GM19043 (cell line): ENCODE data around the gene DNAJB12.
"Not testable (repeated sequence)": the region's sequence is repeated elsewhere in the genome, so short reads cannot be mapped to it uniquely, and the experiment has no call there.

Experiments used
- ATAC-seq: cut with Tn5 transposase; IDR thresholded peaks from one replicate; pipeline ENCODE4 v1.9.1; 2021; ENCODE audit warnings: low read depth; ENCODE audit not compliant: unreplicated experiment

Gene DNAJB12

DNA sequence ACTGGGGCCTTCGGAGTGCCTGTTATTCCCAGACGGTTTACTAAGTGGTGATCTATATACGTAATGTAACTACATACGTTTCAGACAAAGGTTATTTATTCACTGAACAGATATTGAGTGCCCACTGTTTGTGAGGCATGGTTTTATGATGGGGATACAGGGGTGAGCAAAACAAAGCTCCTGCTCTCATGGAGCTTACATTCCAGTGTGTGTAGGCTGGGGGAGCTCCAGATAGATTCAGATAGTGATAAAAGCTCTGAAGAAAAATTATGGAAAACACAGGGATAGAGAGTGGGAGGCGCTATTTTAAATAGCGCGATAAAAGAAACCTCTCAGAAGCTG, 466 bp upstream of the DNAJB12 start:
- ATAC-seq = peak; percentile 18

DNA sequence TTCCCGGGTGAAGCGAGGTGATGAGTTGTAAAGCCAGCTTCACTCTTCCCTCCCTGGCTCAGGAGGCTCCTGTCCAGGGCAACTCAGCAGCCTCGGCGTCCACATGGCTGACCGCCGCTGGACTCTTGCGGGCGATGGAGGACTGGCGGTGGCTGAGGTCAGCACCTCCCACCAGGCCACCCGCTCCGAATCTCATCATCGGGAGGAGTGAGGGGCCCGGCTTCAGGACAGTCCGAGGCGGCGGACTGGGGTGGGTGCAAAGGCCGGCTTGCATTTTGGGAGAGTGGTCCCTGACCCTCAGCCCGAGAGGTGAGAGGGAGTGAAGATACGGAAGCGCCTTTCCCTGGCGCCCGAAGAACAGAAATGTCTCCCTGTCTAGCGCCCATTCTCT, 759 bp downstream of the DNAJB12 start:
- ATAC-seq = no peak

DNA sequence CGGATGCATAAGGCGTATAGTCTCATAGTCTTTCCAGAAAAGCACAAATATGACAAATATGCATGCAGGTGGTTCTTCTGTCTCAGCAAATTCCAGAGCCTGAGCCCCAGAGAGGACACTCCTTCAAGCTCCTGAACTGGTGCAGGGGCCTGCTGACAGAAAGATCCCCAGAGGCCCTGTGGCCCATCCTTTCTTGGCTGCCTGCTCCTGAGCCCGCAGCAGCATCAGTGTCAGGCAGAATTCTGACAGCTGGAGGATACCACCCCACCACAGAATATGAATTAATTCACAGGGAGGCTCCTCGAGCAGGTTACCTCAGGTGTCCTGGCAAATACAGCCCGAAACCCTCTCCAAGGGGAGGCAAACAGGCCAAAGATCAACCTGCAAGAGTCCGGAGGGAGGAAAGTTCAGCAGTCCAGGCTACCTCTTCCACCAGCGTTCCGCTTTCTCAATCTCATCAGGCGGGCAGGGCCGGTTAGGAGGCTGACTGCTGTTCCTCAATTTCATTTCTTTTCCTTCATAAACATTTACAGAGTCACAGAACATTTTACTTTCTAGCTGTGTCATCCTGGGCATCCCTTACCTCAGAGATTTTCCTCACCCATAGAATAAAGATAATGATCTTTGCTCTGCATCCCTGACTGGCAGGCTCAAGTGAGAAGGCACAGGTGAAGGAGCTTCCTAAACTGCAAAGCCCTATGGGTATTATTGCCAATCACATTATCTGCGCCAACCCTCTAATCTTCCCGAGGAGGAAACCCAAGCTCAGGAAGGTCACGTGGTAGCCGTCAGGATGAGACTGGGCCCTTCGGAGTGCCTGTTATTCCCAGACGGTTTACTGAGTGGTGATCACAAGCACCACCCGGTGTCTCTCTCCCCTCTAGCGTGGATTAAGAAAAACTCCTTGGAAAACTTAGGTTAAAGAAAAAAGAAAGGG, 1.4 kb downstream of the DNAJB12 start:
- no peak for ATAC-seq

DNA sequence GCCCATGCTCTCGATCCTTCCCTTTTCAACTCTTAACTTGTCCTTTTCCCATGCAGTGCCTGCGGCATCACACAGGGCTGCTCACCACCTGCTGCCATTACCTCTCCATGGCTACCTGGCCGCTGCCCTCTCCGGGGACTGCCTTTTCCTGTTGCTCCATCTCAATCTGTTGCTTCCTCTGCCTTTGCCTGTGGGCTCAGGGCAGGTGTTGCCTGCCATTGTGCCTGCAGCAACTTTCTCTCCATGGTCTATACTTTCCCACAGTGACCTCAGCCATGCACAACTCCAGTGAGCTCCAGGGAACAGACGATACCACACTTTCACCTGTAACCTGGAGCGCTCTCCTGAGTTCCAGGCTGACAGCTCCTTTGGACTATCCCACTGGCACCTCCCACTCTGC, 3.2 kb downstream of the DNAJB12 start:
- ATAC-seq = no peak

DNA sequence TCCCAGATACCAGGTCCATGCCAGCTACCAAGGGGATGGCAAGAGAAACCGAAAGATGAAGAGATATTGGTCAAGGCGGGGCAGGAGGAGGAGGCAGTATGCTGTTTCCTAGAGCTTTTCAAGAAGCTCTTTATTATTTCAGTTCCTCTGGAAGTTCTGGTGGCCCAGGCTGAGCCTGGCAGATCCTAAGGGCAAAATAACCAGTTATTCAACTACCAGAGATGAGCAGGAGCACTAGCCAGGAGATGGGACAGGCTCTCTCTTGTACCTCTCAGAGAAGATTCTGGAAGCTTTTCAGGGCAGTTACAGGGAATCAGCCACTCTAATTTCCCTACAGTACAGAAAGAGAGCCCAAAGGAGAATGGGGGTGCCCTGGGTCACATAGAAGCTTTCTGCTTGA, 5.3 kb downstream of the DNAJB12 start:
- no peak for ATAC-seq

DNA sequence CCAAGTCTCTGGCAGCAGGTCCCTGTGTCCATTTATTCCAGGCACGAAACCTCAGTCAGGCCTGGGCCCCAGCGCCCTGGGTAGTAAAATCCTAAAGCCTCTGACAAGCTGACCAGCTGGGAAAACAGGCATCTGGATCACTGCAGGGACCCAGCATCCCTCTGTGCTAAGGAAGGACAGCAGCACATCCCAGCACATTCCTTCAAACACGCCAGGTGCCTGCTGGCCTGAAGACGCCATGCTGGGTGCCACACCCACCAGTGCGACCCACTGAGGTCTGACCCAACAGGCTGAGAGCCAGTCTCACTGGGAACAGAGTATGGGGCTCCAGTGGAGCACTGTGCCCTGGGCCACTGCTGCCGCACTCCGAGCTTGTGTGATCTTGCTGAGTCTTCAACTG, 6.4 kb downstream of the DNAJB12 start:
- no peak for ATAC-seq

DNA sequence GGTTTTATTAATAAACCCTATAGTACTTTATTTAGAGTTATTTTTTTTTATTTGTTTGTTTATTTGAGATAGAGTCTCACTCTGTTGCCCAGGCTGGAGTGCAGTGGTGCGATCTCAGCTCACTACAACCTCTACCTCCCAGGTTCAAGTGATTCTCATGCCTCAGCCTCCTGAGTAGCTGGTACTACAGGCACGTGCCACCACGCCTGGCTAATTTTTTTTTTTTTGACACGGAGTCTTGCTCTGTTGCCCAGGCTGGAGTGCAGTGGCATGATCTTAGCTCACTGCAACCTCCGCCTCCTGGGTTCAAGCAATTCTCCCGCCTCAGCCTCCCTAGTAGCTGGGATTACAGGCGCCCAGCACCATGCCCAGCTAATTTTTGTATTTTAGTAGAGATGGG, 8.6 kb downstream of the DNAJB12 start:
- not testable (repeated sequence) for ATAC-seq

DNA sequence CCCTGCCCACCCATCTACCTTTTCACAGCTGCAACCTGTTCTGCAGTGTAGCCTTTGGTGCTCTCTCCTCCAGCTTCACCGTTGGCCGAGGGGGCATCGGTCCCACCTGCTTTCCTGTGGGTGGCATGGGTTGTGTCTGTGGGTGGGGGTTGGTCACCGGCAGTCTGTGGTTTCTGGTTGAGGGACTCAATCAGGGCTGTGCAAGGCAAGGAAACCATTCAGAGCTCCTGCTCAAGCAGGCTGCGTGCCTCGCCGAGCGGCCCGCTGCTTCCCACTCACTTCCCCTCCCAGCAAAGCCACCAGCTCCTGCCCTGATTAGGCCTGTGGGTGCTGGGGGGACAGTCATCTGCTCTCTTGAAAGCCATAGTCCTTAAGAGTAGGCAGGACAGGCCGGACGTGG, 9.8 kb downstream of the DNAJB12 start:
- ATAC-seq = no peak

DNA sequence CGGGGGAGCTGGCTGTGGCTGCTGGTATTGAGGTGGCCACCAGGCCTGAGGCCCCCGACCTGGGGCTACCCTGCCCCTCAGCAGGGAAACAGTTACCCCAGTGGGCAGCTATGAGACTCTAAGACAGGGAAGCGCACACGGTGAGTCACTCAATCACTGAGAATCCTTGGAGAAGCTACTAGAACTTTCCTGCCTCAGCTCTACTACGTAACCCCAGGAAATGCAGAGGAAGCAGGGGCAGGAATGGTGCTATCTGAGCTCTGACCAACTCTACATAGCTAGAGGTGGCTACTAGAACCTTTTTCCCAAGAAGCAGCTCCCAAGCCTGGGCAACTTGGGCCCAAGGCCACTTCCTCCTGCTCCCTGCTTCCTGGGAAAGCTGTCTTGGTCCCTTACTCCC, 11.8 kb downstream of the DNAJB12 start:
- ATAC-seq = no peak

DNA sequence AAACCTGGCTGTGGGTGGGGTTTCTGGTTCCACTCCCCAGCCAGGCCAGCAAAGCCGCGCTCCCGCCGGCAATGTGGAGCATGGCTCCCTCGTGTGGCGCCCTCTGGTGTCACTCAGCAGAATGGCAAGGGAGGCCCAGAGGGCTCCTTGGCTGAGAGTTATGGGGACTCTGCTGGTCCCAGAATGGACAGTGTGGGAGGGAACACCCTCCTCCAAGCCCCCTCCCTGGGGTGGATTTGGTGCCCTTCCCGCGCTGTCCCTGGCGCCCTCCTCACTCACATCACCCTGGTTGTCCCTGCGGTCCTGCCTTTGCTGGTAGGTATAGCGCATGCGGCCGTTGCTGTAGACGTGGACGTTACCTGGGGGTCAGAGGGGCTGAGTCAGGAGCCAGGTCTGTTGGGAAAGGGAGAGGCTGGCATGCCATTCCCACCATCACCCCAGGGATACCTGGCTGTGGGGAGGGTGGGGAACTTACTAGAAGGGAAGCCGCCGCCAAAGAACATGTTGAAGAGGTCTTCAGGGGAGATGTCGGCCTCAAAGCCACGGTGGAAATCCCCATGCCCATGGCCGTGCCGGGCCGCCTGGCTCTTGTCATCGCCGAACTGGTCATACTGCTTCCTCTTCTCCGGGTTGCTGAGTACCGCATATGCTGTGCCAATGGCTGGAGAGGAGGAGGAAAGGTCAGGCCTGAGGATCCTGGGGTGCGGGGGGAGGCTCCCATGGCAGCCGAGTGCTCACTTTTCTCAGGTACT, 14.0 kb downstream of the DNAJB12 start:
- no peak for ATAC-seq

DNA sequence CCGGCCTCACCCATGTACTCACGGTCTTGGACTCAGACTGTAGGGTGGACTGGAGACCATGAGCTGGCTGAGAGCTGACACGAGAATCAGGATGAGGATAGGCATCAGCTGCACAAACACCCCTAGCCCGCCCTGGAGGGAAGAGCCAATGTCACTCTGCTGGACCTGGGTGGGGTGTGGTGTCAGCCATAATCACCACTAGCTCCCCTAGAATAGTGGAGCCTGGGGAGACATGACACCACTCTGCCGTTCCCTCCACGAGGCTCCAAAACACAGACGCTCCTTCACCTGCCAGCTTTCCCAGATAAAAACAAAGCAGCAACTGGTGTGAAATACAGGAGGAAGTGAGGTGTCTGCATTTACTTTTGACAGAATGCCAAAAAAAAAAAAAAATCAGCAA, 16.5 kb downstream of the DNAJB12 start:
- ATAC-seq = no peak

DNA sequence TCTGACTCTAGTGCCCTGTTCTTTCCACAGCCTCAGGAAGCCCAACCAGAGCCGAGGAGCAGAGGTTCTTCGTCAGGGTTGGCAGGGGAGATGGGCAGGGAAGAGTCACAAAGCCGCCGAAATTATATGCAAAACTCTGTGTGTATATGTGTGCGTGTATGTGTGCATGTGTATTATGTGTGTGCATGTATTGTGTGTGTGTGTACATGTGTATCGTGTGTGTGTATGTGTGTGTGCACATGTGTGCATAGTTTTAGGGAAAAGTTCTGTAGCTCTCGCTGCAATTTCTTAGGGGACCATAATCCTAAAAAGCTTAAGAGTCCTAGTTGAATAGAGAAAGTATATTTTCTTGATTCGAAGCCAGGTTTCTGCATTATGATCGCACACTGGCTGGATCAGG, 17.0 kb downstream of the DNAJB12 start:
- ATAC-seq = no peak

DNA sequence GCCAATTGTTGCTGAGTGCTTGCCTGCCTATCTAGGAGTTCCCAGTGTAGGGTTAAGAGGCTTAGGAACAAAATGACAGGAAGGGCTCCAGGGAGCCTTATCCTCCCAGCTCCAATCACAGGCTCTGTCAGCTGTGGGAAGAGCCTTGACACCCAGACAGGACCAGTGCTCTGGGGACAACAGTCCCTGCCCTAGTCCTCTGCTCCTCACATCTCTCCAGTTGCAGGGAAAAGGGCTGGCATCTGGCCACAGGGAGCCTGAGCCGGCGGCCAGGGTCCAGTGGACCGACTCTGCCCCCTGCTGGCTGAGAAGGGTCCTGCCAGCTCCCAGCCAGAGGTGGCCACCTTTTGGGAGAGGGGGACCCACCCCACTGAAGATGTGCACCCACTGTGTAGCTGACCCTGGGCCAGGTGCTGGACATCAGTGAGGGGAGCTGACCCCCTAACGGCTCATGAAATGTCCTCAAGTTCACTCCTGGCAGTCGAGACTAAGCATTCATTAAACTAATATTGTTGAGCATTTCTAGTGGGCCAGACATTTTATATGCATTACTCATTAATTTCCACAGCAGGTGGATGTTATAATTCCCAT, 17.6 kb downstream of the DNAJB12 start:
- ATAC-seq = no peak

DNA sequence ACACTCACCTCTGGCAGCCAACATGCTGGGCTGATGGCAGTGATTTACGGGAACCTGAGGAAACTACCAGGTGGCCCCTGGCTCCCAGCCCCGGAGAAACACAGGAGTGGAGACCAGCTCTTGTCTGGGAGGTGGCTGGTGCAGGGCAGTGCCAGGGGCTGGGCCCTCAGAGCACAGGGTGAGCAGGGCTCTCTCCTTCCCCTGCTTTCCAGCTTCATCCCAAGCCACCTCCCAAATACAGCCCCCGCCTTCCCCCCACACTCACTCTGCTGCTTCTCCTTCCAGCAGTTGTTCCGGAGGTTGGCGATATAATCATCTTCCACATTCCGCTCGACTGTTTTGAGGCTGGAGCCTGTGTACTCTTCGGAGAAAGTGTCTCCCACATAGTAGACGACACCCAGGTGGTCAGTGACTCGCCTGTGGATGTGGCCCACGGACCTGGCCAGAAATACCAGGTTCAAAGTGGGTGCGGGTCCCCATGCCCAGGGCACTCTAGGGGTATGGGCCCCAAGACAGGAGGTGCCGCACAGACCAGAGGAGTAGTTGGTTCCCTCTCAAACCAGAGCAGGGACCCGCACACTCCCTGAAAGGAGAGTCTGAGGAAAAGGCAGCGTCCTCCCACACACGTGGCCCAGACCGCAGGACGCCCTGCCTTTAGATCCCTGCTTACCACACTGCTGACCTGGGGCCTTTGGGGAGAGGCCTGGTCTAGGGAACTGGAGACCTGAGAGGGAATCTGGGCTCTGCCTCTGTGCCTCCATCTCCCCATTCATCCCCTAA, 18.3 kb downstream of the DNAJB12 start:
- no peak for ATAC-seq

DNA sequence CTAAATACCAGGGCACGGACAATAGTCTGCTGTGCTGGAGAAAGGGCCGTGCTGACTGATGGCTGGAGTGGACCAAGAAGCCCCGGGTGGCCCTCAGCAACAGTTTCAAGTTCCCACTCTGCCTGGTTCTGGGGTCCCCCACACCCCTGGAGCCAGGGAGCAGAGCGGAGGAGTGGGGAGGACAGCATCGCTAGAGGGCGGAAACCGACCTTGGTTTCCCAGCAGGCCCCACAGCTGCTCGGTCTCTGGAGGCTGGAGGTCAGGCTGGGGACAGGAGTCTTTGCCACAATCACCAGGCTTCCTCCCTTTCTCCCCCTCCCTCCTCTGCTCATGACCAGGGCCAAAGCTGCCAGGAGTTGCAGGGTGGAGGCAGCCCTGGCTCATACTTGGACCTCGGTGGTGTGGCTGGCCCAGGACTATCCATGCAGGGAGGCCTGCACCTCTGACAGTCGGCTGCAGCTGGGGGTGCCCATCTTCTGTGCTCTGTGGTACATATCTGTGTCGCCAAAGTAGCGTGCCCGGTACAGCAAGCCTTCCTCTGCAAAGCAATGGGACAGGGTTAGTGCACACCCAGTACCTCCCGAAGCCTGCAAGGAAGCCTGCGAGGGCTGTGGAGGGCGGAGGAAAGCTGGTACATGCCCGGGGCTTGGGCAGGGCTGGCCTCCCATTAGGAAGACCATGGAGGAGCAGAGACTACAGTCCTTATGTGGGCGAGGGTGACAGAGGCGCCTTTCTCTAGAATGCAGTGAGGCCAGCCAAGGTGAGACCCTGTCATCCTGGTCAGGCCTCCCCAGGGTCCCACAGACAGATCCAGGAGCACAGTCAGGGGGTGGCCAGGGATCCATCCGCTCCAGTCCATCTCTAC, 19.1 kb downstream of the DNAJB12 start:
- peak; percentile 33 for ATAC-seq

DNA sequence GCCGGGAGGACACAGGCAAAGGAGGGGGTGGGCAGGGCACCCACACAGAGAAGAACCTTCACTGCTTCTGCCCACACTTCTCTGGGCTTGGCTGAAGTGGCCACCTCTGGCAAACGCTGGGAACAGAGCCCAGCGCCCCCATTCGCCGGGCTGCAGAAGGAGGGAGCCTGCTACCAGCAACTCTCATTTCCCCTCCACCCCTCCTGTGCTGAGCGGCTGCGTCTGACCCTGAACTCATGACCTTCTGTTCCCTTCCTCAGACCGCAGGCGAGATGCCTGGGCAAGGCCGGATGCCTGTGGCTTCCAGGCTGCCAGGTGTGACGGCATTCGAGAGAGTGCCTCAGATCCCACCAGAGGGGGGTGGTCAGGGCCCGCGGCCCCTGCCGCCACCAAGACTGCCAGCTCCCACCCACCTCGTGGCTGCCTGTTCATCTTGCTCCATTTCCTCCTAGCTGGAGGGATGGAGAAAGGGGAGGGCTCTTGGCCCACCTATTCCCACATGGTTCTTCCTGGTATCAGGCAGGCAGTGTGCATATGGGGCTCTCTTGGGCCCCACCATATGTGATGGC, 19.8 kb downstream of the DNAJB12 start:
- ATAC-seq = peak; percentile 64

DNA sequence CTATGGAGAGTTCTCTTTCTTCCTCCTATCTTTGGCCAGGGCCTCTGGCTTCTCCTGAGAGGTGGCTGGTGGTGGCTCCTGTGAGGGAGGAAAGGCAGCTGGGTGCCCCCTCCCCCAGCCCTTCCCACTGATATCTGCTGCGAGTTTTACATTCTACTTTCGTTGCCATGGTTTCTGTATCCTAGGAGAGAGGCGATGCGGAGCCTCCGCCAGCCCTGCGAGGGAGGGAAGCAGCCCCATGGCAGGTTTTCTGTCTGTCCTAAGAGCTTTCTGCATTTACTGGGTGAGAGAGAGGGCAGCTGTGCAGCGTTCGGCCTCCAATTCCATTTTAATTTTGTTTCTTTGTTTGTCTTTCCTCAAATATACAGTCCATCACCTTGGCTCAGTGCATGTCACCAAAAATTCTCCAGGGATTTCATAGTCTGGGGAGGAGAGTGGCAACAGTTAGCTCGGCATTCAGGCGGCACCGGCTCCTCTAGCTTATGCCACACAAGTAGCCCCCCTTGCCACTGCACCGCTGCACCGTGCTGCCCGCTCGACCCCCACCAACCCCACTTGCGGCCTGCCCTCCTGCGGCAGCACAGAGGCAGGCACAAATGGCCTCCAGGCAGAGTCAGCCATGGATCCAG, 20.4 kb downstream of the DNAJB12 start:
- ATAC-seq = peak; percentile 3

DNA sequence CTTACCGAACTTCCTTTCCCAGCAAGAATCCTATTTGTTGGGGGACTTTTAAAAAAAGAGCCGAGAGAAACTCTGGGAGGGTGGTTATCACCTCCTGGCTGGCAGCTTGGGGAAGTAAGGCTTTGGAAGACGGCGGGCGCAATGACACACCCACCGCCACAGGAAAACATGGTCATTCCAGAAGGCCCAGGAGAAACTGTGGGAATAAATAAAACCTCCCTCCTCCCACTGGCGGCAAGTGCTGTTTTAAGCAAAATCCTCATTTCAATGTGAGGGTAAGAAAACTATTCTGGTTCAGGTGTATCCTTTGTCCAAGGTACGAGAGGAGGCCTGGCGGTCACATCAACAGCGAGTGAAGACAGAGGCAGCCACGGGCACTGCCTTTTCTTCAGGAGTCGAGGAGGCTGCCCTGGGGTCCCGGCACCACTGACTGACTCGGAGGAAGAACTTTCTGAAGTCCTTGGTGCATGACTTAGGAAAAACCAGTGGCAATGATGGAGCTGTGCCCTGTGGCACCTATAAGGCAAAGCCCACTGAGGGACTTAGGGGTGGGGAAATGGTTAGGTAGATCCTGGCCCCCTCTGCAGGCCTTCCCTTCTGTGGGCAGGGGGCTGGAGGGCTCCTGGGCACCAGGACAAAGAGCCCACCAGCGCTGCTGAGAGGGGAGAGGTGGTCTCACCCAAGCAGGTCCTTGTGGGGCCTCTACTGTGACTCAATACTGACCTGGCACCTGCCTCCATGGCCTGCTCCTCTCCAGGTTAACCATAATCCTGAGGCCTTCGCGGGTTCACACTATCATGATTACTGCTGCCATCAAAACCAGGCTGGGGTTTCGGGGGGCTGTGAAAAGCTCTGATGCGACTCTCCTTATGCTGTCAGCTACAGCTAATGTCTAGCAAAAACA, 21.4 kb downstream of the DNAJB12 start:
- no peak for ATAC-seq
